ENCODE measurements around the gene SEZ6L. TPM values are rescaled to one million over a fixed set of nuclear protein-coding genes. Genes with fewer than 3 reads are reported as not detected.

Gene SEZ6L
- total RNA-seq, 1 experiment from 2014 or later = not detected

DNA sequence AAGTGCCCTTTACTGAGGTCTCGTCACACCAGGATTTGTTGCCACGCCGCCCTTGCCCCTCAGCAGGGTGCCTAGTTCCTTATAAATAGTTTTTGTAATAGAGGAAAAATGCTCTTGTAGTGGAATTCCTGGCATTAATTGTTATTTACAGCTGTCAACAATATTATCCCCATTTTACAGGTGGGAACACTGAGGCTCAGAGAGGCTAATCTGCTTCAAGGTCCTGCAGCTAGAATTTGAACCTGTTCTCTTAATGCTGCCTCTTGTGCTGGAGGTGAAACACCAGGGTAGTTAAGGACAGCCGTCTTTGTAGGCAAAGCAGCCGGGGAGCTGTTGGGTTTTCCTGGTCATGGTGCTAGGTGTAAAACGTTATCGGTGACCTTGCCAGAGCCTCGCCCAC, 159.0 kb downstream of the SEZ6L start:
- RAD21 ChIA-PET (ENCODE audit: low non-redundant PET in 1 of 2, low total read pairs in 2 of 2, uncharacterized antibody in 2 of 2, unreplicated experiment in 2 of 2) = no interaction called here
- no peaks in the 10 kb centered on the region for H3K36me3 ChIP-seq (ENCODE audit: control insufficient read depth in 1 of 2, insufficient read depth in 2 of 2, low read length in 2 of 2)
- no peak for ATAC-seq
- no peaks in the 10 kb centered on the region for H3K9me3 ChIP-seq (ENCODE audit: control insufficient read depth in 1 of 2, insufficient read depth in 1 of 2, low read depth in 1 of 2, low read length in 2 of 2)
- CTCF ChIA-PET = interaction anchor here (0.5 kb wide), 1 partner anchor 22 kb away, joined by 3 read pairs; no protein-coding TSS in a partner anchor
- H3K4me1 ChIP-seq (ENCODE audit: control insufficient read depth in 1 of 2, insufficient read depth in 2 of 2, low read length in 2 of 2) = no peaks in the 10 kb centered on the region
- POLR2A ChIA-PET = no interaction called here
- no peak for TF ChIP-seq POLR2AphosphoS5 (IDR thresholded peaks at IDR 0.05; ENCODE audit: low read depth, low read length)
- TF ChIP-seq, protein P1, sequence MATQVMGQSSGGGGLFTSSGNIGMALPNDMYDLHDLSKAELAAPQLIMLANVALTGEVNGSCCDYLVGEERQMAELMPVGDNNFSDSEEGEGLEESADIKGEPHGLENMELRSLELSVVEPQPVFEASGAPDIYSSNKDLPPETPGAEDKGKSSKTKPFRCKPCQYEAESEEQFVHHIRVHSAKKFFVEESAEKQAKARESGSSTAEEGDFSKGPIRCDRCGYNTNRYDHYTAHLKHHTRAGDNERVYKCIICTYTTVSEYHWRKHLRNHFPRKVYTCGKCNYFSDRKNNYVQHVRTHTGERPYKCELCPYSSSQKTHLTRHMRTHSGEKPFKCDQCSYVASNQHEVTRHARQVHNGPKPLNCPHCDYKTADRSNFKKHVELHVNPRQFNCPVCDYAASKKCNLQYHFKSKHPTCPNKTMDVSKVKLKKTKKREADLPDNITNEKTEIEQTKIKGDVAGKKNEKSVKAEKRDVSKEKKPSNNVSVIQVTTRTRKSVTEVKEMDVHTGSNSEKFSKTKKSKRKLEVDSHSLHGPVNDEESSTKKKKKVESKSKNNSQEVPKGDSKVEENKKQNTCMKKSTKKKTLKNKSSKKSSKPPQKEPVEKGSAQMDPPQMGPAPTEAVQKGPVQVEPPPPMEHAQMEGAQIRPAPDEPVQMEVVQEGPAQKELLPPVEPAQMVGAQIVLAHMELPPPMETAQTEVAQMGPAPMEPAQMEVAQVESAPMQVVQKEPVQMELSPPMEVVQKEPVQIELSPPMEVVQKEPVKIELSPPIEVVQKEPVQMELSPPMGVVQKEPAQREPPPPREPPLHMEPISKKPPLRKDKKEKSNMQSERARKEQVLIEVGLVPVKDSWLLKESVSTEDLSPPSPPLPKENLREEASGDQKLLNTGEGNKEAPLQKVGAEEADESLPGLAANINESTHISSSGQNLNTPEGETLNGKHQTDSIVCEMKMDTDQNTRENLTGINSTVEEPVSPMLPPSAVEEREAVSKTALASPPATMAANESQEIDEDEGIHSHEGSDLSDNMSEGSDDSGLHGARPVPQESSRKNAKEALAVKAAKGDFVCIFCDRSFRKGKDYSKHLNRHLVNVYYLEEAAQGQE (IDR thresholded peaks at IDR 0.05; ENCODE audit: low read depth) = no peak
- no peak for TF ChIP-seq EZH2phosphoT487 (IDR thresholded peaks at IDR 0.05; ENCODE audit: borderline replicate concordance)
- TF ChIP-seq, protein P2, sequence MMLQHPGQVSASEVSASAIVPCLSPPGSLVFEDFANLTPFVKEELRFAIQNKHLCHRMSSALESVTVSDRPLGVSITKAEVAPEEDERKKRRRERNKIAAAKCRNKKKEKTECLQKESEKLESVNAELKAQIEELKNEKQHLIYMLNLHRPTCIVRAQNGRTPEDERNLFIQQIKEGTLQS (IDR thresholded peaks at IDR 0.05) = no peak
- no peak for TF ChIP-seq CBX3 (IDR thresholded peaks at IDR 0.05; ENCODE audit: low read depth)
- TF ChIP-seq SRF (IDR thresholded peaks at IDR 0.05; ENCODE audit: low read depth) = no peak
- TF ChIP-seq YY1 (IDR thresholded peaks at IDR 0.05; ENCODE audit: extremely low read depth, insufficient replicate concordance, low read depth, low read length) = no peak
- no peak for TF ChIP-seq JUND (IDR thresholded peaks at IDR 0.05)
- TF ChIP-seq EGR1 (IDR thresholded peaks at IDR 0.05; ENCODE audit: low read depth) = no peak
- no peak for TF ChIP-seq EZH2 (IDR thresholded peaks at IDR 0.05)
- TF ChIP-seq TCF7L2 (IDR thresholded peaks at IDR 0.05; ENCODE audit: borderline replicate concordance, extremely low read depth, insufficient read depth, insufficient read length) = no peak
- TF ChIP-seq FOSL1 (IDR thresholded peaks at IDR 0.05; ENCODE audit: low read depth) = no peak
- no peak for TF ChIP-seq CEBPB (IDR thresholded peaks at IDR 0.05; ENCODE audit: low read depth)
- TF ChIP-seq, protein P3, sequence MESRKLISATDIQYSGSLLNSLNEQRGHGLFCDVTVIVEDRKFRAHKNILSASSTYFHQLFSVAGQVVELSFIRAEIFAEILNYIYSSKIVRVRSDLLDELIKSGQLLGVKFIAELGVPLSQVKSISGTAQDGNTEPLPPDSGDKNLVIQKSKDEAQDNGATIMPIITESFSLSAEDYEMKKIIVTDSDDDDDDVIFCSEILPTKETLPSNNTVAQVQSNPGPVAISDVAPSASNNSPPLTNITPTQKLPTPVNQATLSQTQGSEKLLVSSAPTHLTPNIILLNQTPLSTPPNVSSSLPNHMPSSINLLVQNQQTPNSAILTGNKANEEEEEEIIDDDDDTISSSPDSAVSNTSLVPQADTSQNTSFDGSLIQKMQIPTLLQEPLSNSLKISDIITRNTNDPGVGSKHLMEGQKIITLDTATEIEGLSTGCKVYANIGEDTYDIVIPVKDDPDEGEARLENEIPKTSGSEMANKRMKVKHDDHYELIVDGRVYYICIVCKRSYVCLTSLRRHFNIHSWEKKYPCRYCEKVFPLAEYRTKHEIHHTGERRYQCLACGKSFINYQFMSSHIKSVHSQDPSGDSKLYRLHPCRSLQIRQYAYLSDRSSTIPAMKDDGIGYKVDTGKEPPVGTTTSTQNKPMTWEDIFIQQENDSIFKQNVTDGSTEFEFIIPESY (IDR thresholded peaks at IDR 0.05; ENCODE audit: extremely low read depth, insufficient replicate concordance, low read length) = no peak
- TF ChIP-seq, protein P4, sequence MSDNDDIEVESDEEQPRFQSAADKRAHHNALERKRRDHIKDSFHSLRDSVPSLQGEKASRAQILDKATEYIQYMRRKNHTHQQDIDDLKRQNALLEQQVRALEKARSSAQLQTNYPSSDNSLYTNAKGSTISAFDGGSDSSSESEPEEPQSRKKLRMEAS (IDR thresholded peaks at IDR 0.05) = no peak
- TF ChIP-seq SIN3A (IDR thresholded peaks at IDR 0.05; ENCODE audit: low read depth) = no peak
- TF ChIP-seq SP1 (IDR thresholded peaks at IDR 0.05; ENCODE audit: low read depth) = no peak
- no peak for TF ChIP-seq POLR2A (IDR thresholded peaks at IDR 0.05; ENCODE audit: borderline replicate concordance, extremely low read depth, insufficient read depth, insufficient read length)
- no peak for TF ChIP-seq ELF1 (IDR thresholded peaks at IDR 0.05; ENCODE audit: borderline replicate concordance, low read depth)
- intact Hi-C loops (cut with micrococcal nuclease) = no loop called here
- H3K4me3 ChIP-seq (replicated peaks in 1 of 2; ENCODE audit: low read depth in 1 of 2, low read length in 2 of 2) = no peak overlapping the region
- no peak for DNase-seq (ENCODE audit: low read depth, low spot score)
- no peak overlapping the region for H3K9ac ChIP-seq (ENCODE audit: low read length)
- peaks cover 30% of the 10 kb centered on the region for H3K27me3 ChIP-seq (ENCODE audit: insufficient read depth, low read length)
- BruUV-seq (replicated peaks) = no TSS peak
- H3K4me2 ChIP-seq (ENCODE audit: low read length) = no peak overlapping the region
- H2AFZ ChIP-seq (ENCODE audit: low read depth, low read length, poor library complexity, severe bottlenecking) = no peak overlapping the region
- no peaks in the 10 kb centered on the region for H4K20me1 ChIP-seq (ENCODE audit: insufficient read depth)
- no peak overlapping the region for H3K27ac ChIP-seq (ENCODE audit: low read depth, low read length)
- H3K79me2 ChIP-seq (ENCODE audit: insufficient read depth, low read length) = no peaks in the 10 kb centered on the region
- no peaks in the 10 kb centered on the region for H3K9me2 ChIP-seq (ENCODE audit: insufficient read depth)

All from HCT116 (cell line).